ENCODE results near the gene SLC5A3. TPM values are rescaled to one million over a fixed set of nuclear protein-coding genes. Genes with fewer than 3 reads are reported as not detected.
A peak's percentile ranks its signal among the peaks of the same experiment; 100 is the strongest.

The SLC5A3 gene
- total and polyA plus RNA-seq, 2 experiments from 2014 or later: 6.2 to 32.7 TPM

DNA sequence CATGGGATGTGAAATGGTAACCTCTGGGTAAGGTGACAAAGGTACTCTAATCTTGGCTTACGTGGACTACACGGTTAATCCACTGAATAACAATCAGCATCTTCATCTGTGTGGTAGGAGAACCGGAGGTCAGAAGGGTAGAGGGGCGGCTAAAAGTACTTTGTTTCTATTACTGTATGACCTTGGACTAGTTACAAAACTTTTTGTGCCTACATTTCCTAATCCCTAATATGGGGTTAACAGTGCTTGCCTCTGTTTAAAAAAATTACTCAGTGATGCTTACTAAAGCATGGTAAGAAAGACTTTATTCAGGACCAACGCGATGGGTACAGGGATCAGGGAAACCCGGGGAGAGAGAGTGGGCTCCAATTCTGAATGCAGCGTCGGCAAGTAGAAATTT, 1.7 kb upstream of the SLC5A3 start:
- peaks cover 3% of the 10 kb centered on the region for H3K9me2 ChIP-seq (ENCODE audit: insufficient read depth)
- no peaks in the 10 kb centered on the region for H3K36me3 ChIP-seq (ENCODE audit: insufficient read depth)
- H3K27ac ChIP-seq (ENCODE audit: low read depth): no peak overlapping the region
- TF ChIP-seq, protein P1, sequence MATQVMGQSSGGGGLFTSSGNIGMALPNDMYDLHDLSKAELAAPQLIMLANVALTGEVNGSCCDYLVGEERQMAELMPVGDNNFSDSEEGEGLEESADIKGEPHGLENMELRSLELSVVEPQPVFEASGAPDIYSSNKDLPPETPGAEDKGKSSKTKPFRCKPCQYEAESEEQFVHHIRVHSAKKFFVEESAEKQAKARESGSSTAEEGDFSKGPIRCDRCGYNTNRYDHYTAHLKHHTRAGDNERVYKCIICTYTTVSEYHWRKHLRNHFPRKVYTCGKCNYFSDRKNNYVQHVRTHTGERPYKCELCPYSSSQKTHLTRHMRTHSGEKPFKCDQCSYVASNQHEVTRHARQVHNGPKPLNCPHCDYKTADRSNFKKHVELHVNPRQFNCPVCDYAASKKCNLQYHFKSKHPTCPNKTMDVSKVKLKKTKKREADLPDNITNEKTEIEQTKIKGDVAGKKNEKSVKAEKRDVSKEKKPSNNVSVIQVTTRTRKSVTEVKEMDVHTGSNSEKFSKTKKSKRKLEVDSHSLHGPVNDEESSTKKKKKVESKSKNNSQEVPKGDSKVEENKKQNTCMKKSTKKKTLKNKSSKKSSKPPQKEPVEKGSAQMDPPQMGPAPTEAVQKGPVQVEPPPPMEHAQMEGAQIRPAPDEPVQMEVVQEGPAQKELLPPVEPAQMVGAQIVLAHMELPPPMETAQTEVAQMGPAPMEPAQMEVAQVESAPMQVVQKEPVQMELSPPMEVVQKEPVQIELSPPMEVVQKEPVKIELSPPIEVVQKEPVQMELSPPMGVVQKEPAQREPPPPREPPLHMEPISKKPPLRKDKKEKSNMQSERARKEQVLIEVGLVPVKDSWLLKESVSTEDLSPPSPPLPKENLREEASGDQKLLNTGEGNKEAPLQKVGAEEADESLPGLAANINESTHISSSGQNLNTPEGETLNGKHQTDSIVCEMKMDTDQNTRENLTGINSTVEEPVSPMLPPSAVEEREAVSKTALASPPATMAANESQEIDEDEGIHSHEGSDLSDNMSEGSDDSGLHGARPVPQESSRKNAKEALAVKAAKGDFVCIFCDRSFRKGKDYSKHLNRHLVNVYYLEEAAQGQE (IDR thresholded peaks at IDR 0.05; ENCODE audit: unreplicated experiment): no peak
- TF ChIP-seq JUNB (IDR thresholded peaks at IDR 0.05; ENCODE audit: unreplicated experiment): no peak
- no peak for TF ChIP-seq ZNF462 (CRISPR knock-in tag; IDR thresholded peaks at IDR 0.05)
- TF ChIP-seq NANOG (IDR thresholded peaks at IDR 0.05; ENCODE audit: borderline replicate concordance): no peak
- TF ChIP-seq POLR2AphosphoS5 (IDR thresholded peaks at IDR 0.05; ENCODE audit: low read depth): no peak
- H3K79me2 ChIP-seq (replicated peaks; ENCODE audit: insufficient read depth): peaks cover 26% of the 10 kb centered on the region
- peaks cover 15% of the 10 kb centered on the region; the same call in 1 of the 2 replicates for H3K27me3 ChIP-seq (ENCODE audit: insufficient read depth)
- H3K4me3 ChIP-seq: no peak overlapping the region
- ATAC-seq (no peak), DNase-seq (ENCODE audit: low spot score) (no peak)
- peak overlapping the region; percentile 69 for H3K4me3 Mint-ChIP-seq
- peaks cover 9% of the 10 kb centered on the region; the same call in 2 of the 3 replicates for H3K36me3 Mint-ChIP-seq (ENCODE audit: low read depth)
- H3K9me3 Mint-ChIP-seq: peaks cover 3% of the 10 kb centered on the region; the same call in 1 of the 3 replicates
- no peak overlapping the region for H3K4me2 ChIP-seq
- H3F3A ChIP-seq (replicated peaks; ENCODE audit: low read depth): no peaks in the 10 kb centered on the region; the same call in 1 of the 2 replicates
- peaks cover 28% of the 10 kb centered on the region for H3K4me1 ChIP-seq (ENCODE audit: insufficient read depth)
- no peak overlapping the region for H2AFZ ChIP-seq
- H3K4me1 Mint-ChIP-seq: peaks cover 24% of the 10 kb centered on the region
- H3K27me3 Mint-ChIP-seq (ENCODE audit: insufficient read depth, low read depth, poor library complexity): peaks cover 9% of the 10 kb centered on the region
- H4K20me1 ChIP-seq (replicated peaks; ENCODE audit: insufficient read depth): peaks cover 21% of the 10 kb centered on the region
- no peak overlapping the region for H3K27ac Mint-ChIP-seq

Measured in GM23338 (cell line).